B cell (primary cell): ENCODE measurements around the gene CDK6. TPM values are rescaled to one million over a fixed set of nuclear protein-coding genes. Genes with fewer than 3 reads are reported as not detected.

Source experiments
- ATAC-seq: fragments of 200-7000 bp; cut with Tn5 transposase; one replicate; pipeline ENCODE4 v1.10.0; 2021; ENCODE audit warnings: low read depth, mild to moderate bottlenecking, moderate number of reproducible peaks, moderate library complexity
- CTCF ChIA-PET: fragments of 350-600 bp; sonication (Branson Sonifier 250); formaldehyde crosslinking; loops from one replicate; lab custom pipeline; 2021; ENCODE audit warnings: antibody characterized with exemption, inconsistent platforms; lab: Charles Lee
- POLR2A ChIA-PET: fragments of 350-600 bp; sonication (Branson Sonifier 250); formaldehyde crosslinking; loops from one replicate; lab custom pipeline; 2021; ENCODE audit warnings: antibody characterized with exemption; lab: Charles Lee
- DNase-seq: peaks from one replicate; pipeline ENCODE4 v3.0.0; 2013
- H2AFZ ChIP-seq: 2 replicates; pipeline ENCODE4 v1.6.1; 2012; ENCODE audit warnings: mild to moderate bottlenecking, low read depth, low read length; ENCODE audit not compliant: insufficient read depth, poor library complexity, severe bottlenecking
- H3K27ac ChIP-seq, 2 donors: 1 replicate in 1 of 2; 2 replicates in 1 of 2; pipeline ENCODE4 v1.5.1; 2012 to 2013; ENCODE audit warnings: low read length in 2 of 2, mild to moderate bottlenecking in 2 of 2, moderate library complexity in 1 of 2
- H3K27me3 ChIP-seq, 4 experiments: fragments of 200-600 bp in 1 of 4; sonication (generic) in 1 of 4; replicated peaks in 1 of 4; 1 replicate in 2 of 4; 2 replicates in 2 of 4; pipeline versions ENCODE4 v1.6.1 to v1.7.0; 2013 to 2016; ENCODE audit warnings: low read length in 3 of 4, mild to moderate bottlenecking in 2 of 4, mixed read lengths in 1 of 4, moderate library complexity in 1 of 4; ENCODE audit not compliant: insufficient read depth in 4 of 4, control insufficient read depth in 3 of 4; ENCODE audit errors: control extremely low read depth in 1 of 4
- H3K36me3 ChIP-seq, 2 experiments: replicated peaks in 1 of 2; 1 replicate in 1 of 2; 2 replicates in 1 of 2; pipeline versions ENCODE4 v1.6.1 to v1.7.1; 2013; ENCODE audit warnings: low read length in 1 of 2; ENCODE audit not compliant: insufficient read depth in 2 of 2, control insufficient read depth in 1 of 2; ENCODE audit errors: control extremely low read depth in 1 of 2, extremely low read depth in 1 of 2
- H3K4me1 ChIP-seq, 2 donors: fragments of 200-600 bp in 1 of 2; sonication (generic) in 1 of 2; 1 replicate in 1 of 2; 2 replicates in 1 of 2; pipeline versions ENCODE4 v1.5.1 to v1.6.1; 2013 to 2017; ENCODE audit warnings: low read length in 2 of 2; ENCODE audit not compliant: control insufficient read depth in 2 of 2, insufficient read depth in 2 of 2
- H3K4me2 ChIP-seq: replicated peaks from 2 replicates; pipeline ENCODE3; 2012; ENCODE audit warnings: mild to moderate bottlenecking, low read depth, low read length; ENCODE audit not compliant: poor library complexity, severe bottlenecking
- H3K4me3 ChIP-seq, 5 experiments: fragments of 200-600 bp in 1 of 5; sonication (generic) in 1 of 5; 1 replicate in 3 of 5; 2 replicates in 2 of 5; pipeline versions ENCODE4 v1.5.1 to v1.7.0; 2011 to 2016; ENCODE audit warnings: low read length in 4 of 5, mild to moderate bottlenecking in 4 of 5, low read depth in 2 of 5, control low read depth in 1 of 5, moderate library complexity in 1 of 5; ENCODE audit not compliant: insufficient read depth in 1 of 5; ENCODE audit errors: control extremely low read depth in 1 of 5, extremely low read depth in 1 of 5
- H3K79me2 ChIP-seq: fragments of 200-600 bp; sonication (generic); one replicate; pipeline ENCODE4 v1.6.0; 2016; ENCODE audit warnings: low read length; ENCODE audit not compliant: control insufficient read depth, insufficient read depth
- H3K9ac ChIP-seq: fragments of 200-600 bp; sonication (generic); 2 replicates; pipeline ENCODE4 v1.6.1; 2017; ENCODE audit warnings: mild to moderate bottlenecking, low read length, moderate library complexity
- H3K9me3 ChIP-seq, 3 donors: one replicate each; pipeline versions ENCODE4 v1.6.1 to v1.7.1; 2013; ENCODE audit warnings: low read length in 2 of 3; ENCODE audit not compliant: control insufficient read depth in 2 of 3, insufficient read depth in 1 of 3; ENCODE audit errors: control extremely low read depth in 1 of 3
- H4K20me1 ChIP-seq: 2 replicates; pipeline ENCODE4 v1.6.0; 2012; ENCODE audit warnings: mild to moderate bottlenecking, low read length; ENCODE audit not compliant: insufficient read depth, control insufficient read depth, poor library complexity, severe bottlenecking
- H3K27ac Mint-ChIP-seq: one replicate; pipeline ENCODE4 v1.8.0; 2021; ENCODE audit warnings: mixed read lengths
- H3K27me3 Mint-ChIP-seq: one replicate; pipeline ENCODE4 v1.8.0; 2021; ENCODE audit warnings: mixed read lengths
- H3K4me1 Mint-ChIP-seq: one replicate; pipeline ENCODE4 v1.8.0; 2021; ENCODE audit warnings: mixed read lengths
- H3K4me3 Mint-ChIP-seq: one replicate; pipeline ENCODE4 v1.8.0; 2021; ENCODE audit warnings: mixed read lengths
- H3K9me3 Mint-ChIP-seq: one replicate; pipeline ENCODE4 v1.8.0; 2022; ENCODE audit warnings: mixed read lengths; ENCODE audit not compliant: insufficient read depth
- CTCF ChIP-seq: fragments of 200-600 bp; IDR thresholded peaks from one replicate; pipeline ENCODE4 v1.8.0; 2022; ENCODE audit warnings: antibody characterized with exemption, mild to moderate bottlenecking
- EZH2 ChIP-seq: IDR thresholded peaks from 2 replicates; pipeline ENCODE4 v1.6.1; 2012; ENCODE audit warnings: borderline replicate concordance, low read depth, mild to moderate bottlenecking, moderate library complexity, low read length; ENCODE audit not compliant: insufficient read depth, poor library complexity, severe bottlenecking
- WGBS: methylation state at CpG from one replicate; pipeline ENCODE4 v1.1.5; 2013; ENCODE audit warnings: missing lambda C conversion rate; ENCODE audit not compliant: insufficient coverage; 5-methylcytosine and 5-hydroxymethylcytosine counted together
- intact Hi-C: fragments of 100-400 bp; cut with micrococcal nuclease; formaldehyde crosslinking; loops from one replicate; pipeline ENCODE4 v1.10.0; 2022
- polyA plus RNA-seq: library from polyadenylated mRNA; depleted of rRNA; stranded (reverse); fragments of >200 nt; gene quantifications from 2 replicates; pipeline ENCODE4 v1.2.3, GENCODE V29; 2012
- total RNA-seq, 2 donors: library from RNA; stranded (reverse); fragments of 120-200 nt in 1 of 2; gene quantifications; 1 replicate in 1 of 2; 2 replicates in 1 of 2; pipeline versions ENCODE4 v1.2.3 to v1.2.4, GENCODE V29; 2013 to 2022

The CDK6 gene
- total and polyA plus RNA-seq, 2 donors (not counting 1 experiment from before 2014, with no cell fraction given) = 3.0 to 14.6 TPM

- no peak for DNase-seq
- WGBS = 21% methylated on average over 3 of the region's 11 CpGs
- Histone ChIP-seq H3K27ac (no peak overlapping the region), H3K4me3 (no peak overlapping the region), H3K9me3 (no peaks in the 10 kb centered on the region), H2AFZ (no peak overlapping the region), H3K36me3 (no peaks in the 10 kb centered on the region), H3K79me2 (no peaks in the 10 kb centered on the region), H3K4me1 (peaks cover 16 to 23% of the 10 kb centered on the region in 2 donors), H3K9ac (no peak overlapping the region), H3K4me2 (no peak overlapping the region), H4K20me1 (no peaks in the 10 kb centered on the region), H3K27me3 (no peaks in the 10 kb centered on the region)
- ChIA-PET CTCF (interaction anchor here (1.4 kb wide), 1 partner anchor 45 kb away, joined by 3 read pairs; no protein-coding TSS in a partner anchor), POLR2A (no interaction called here)
- no peak overlapping the region for H3K4me3 Mint-ChIP-seq
- no peak for TF ChIP-seq EZH2
- no peak for TF ChIP-seq CTCF
- H3K9me3 Mint-ChIP-seq = no peaks in the 10 kb centered on the region
- intact Hi-C loops = no loop called here
- ATAC-seq = no peak
- no peaks in the 10 kb centered on the region for H3K27me3 Mint-ChIP-seq
- peaks cover 34% of the 10 kb centered on the region for H3K4me1 Mint-ChIP-seq
- no peak overlapping the region for H3K27ac Mint-ChIP-seq
Observed at GRCh38 chr7:92645114-92646061, 191.0 kb downstream of the CDK6 start.
